CD4-positive, alpha-beta T cell treated with Interleukin-4 for 4 hours (primary cell): ENCODE measurements around the gene POU3F1.
A peak's percentile ranks its signal among the peaks of the same experiment; 100 is the strongest.

Source experiments
- DNase-seq: peaks from one replicate; pipeline ENCODE4 v3.0.0-alpha.2; 2020

POU3F1 gene

GRCh38 chr1:38073534-38074301 is 27.1 kb upstream of the POU3F1 start:
- no peak for DNase-seq

- DNase-seq = no peak
Observed at GRCh38 chr1:38072858-38073257, 26.3 kb upstream of the POU3F1 start.

- DNase-seq = peak; percentile 7
Observed at GRCh38 chr1:38071312-38072256, 25.0 kb upstream of the POU3F1 start.

GRCh38 chr1:38068980-38069340 is 22.4 kb upstream of the POU3F1 start:
- DNase-seq = no peak

GRCh38 chr1:38068220-38068979 is 21.8 kb upstream of the POU3F1 start:
- DNase-seq = no peak

- DNase-seq = no peak
Observed at GRCh38 chr1:38064197-38064903, 17.8 kb upstream of the POU3F1 start.

- DNase-seq = no peak
Observed at GRCh38 chr1:38063616-38064015, 17.0 kb upstream of the POU3F1 start.

- DNase-seq = no peak
Observed at GRCh38 chr1:38062361-38063288, 16.0 kb upstream of the POU3F1 start.

- DNase-seq = no peak
Observed at GRCh38 chr1:38061883-38062328, 15.3 kb upstream of the POU3F1 start.

GRCh38 chr1:38061290-38061689 is 14.7 kb upstream of the POU3F1 start:
- DNase-seq = no peak

- DNase-seq = no peak
Observed at GRCh38 chr1:38060498-38060897, 13.9 kb upstream of the POU3F1 start.

- DNase-seq = no peak
Observed at GRCh38 chr1:38059635-38060250, 13.2 kb upstream of the POU3F1 start.

GRCh38 chr1:38055965-38056364 is 9.4 kb upstream of the POU3F1 start:
- no peak for DNase-seq

- no peak for DNase-seq
Observed at GRCh38 chr1:38055398-38055797, 8.8 kb upstream of the POU3F1 start.

- no peak for DNase-seq
Observed at GRCh38 chr1:38053416-38054091, 7.0 kb upstream of the POU3F1 start.

- peak; percentile 41 for DNase-seq
Observed at GRCh38 chr1:38052750-38053415, 6.3 kb upstream of the POU3F1 start.

GRCh38 chr1:38051079-38051543 is 4.5 kb upstream of the POU3F1 start:
- no peak for DNase-seq

- DNase-seq = no peak
Observed at GRCh38 chr1:38050397-38051078, 3.9 kb upstream of the POU3F1 start.

- no peak for DNase-seq
Observed at GRCh38 chr1:38047603-38048141, 1.1 kb upstream of the POU3F1 start.
